Neural cell (in vitro differentiated cells): Measurements from ENCODE around the gene ETV7. TPM values are rescaled to one million over a fixed set of nuclear protein-coding genes. Genes with fewer than 3 reads are reported as not detected.

Experiments
- H2AFZ ChIP-seq: fragments of 200-600, 300-800 bp; sonication (generic), shearing (Covaris generic); 2 replicates; pipeline ENCODE4 v1.6.0; 2014; ENCODE audit warnings: low read depth, mild to moderate bottlenecking, antibody characterized with exemption, low read length, moderate library complexity
- H3F3A ChIP-seq: fragments of 200-600 bp; shearing (Covaris generic); 2 replicates; pipeline ENCODE4 v1.6.1; 2016; ENCODE audit warnings: mild to moderate bottlenecking, moderate library complexity, mixed read lengths, antibody characterized with exemption, low read length; ENCODE audit not compliant: insufficient read depth, poor library complexity, severe bottlenecking
- H3K27ac ChIP-seq: fragments of 200-600, 300-800 bp; sonication (generic), shearing (Covaris generic); 2 replicates; pipeline ENCODE4 v1.5.1; 2014; ENCODE audit warnings: mild to moderate bottlenecking, low read length, moderate library complexity
- H3K27me3 ChIP-seq: fragments of 300-800, 200-600 bp; sonication (generic), shearing (Covaris generic); 2 replicates; pipeline ENCODE4 v1.6.0; 2014; ENCODE audit warnings: mild to moderate bottlenecking, low read depth, low read length, moderate library complexity; ENCODE audit not compliant: insufficient read depth
- H3K36me3 ChIP-seq: fragments of 300-800, 200-600 bp; sonication (generic), shearing (Covaris generic); 2 replicates; pipeline ENCODE4 v1.5.1; 2014; ENCODE audit warnings: mild to moderate bottlenecking, antibody characterized with exemption, low read length, moderate library complexity; ENCODE audit not compliant: insufficient read depth
- H3K4me2 ChIP-seq: fragments of 300-800, 200-600 bp; sonication (generic), shearing (Covaris generic); 2 replicates; pipeline ENCODE4 v1.6.0; 2014; ENCODE audit warnings: mild to moderate bottlenecking, low read length
- H3K4me3 ChIP-seq: fragments of 300-800, 200-600 bp; sonication (generic), shearing (Covaris generic); 2 replicates; pipeline ENCODE4 v1.5.1; 2014; ENCODE audit warnings: mild to moderate bottlenecking, low read length, moderate library complexity
- H3K79me2 ChIP-seq: fragments of 200-600 bp; shearing (Covaris generic); replicated peaks from 2 replicates; pipeline ENCODE4 v1.6.0; 2014; ENCODE audit warnings: mild to moderate bottlenecking, low read length, moderate library complexity; ENCODE audit not compliant: insufficient read depth
- H3K9ac ChIP-seq: fragments of 300-800, 200-600 bp; sonication (generic), shearing (Covaris generic); 2 replicates; pipeline ENCODE4 v1.6.1; 2016; ENCODE audit warnings: mild to moderate bottlenecking, low read length, mixed read lengths
- H3K9me2 ChIP-seq: fragments of 200-600 bp; shearing (Covaris generic); 2 replicates; pipeline ENCODE4 v1.6.1; 2016; ENCODE audit warnings: mild to moderate bottlenecking, low read length, mixed read lengths; ENCODE audit not compliant: insufficient read depth
- H3K9me3 ChIP-seq: fragments of 200-600, 300-800 bp; sonication (generic), shearing (Covaris generic); 2 replicates; pipeline ENCODE4 v1.6.1; 2016; ENCODE audit warnings: mild to moderate bottlenecking, mixed run types, low read length, moderate library complexity, mixed read lengths
- H4K20me1 ChIP-seq: fragments of 200-600 bp; shearing (Covaris generic); 2 replicates; pipeline ENCODE4 v1.6.1; 2016; ENCODE audit warnings: mild to moderate bottlenecking, mixed run types; ENCODE audit not compliant: insufficient read depth
- CTCF ChIP-seq: fragments of 450-650 bp; IDR thresholded peaks from 2 replicates; pipeline ENCODE4 v1.5.1; 2014; ENCODE audit warnings: antibody characterized with exemption, mild to moderate bottlenecking, moderate library complexity; ENCODE audit not compliant: poor library complexity, severe bottlenecking
- EP300 ChIP-seq: fragments of 450-650 bp; conservative IDR thresholded peaks from 2 replicates; pipeline ENCODE4 v1.6.1; 2014; ENCODE audit warnings: antibody characterized with exemption, mild to moderate bottlenecking, moderate library complexity; ENCODE audit not compliant: poor library complexity, severe bottlenecking
- EZH2 ChIP-seq: fragments of 200-600, 300-800 bp; shearing (Covaris generic), sonication (generic); IDR thresholded peaks from 2 replicates; pipeline ENCODE4 v1.6.1; 2014; ENCODE audit warnings: antibody characterized with exemption, low read length, borderline replicate concordance, mild to moderate bottlenecking; ENCODE audit not compliant: insufficient read depth, poor library complexity, severe bottlenecking
- MXI1 ChIP-seq: fragments of 450-650 bp; conservative IDR thresholded peaks from 2 replicates; pipeline ENCODE4 v1.6.1; 2014; ENCODE audit warnings: antibody characterized with exemption, mild to moderate bottlenecking; ENCODE audit not compliant: poor library complexity, severe bottlenecking
- POLR2AphosphoS5 ChIP-seq: IDR thresholded peaks from 2 replicates; pipeline ENCODE4 v1.6.1; 2012
- RAD21 ChIP-seq: fragments of 450-650 bp; conservative IDR thresholded peaks from 2 replicates; pipeline ENCODE4 v1.6.1; 2014; ENCODE audit warnings: antibody characterized with exemption, mild to moderate bottlenecking, moderate library complexity
- REST ChIP-seq: IDR thresholded peaks from 2 replicates; pipeline ENCODE4 v1.6.1; 2012; ENCODE audit warnings: borderline replicate concordance
- SMC3 ChIP-seq: fragments of 450-650 bp; conservative IDR thresholded peaks from 2 replicates; pipeline ENCODE4 v1.6.1; 2014; ENCODE audit warnings: antibody characterized with exemption, mild to moderate bottlenecking, moderate library complexity; ENCODE audit not compliant: poor library complexity
- TAF1 ChIP-seq: IDR thresholded peaks from 2 replicates; pipeline ENCODE4 v1.6.1; 2012; ENCODE audit warnings: low read depth
- polyA plus RNA-seq: library from polyadenylated mRNA; depleted of rRNA; stranded (reverse); fragments of >200 nt; gene quantifications from 2 replicates; pipeline ENCODE4 v1.2.3, GENCODE V29; 2014

The ETV7 gene
- polyA plus RNA-seq, 1 donor from 2014 or later = not detected

- Histone ChIP-seq H2AFZ (no peak overlapping the region), H3F3A (no peaks in the 10 kb centered on the region), H3K27me3 (no peaks in the 10 kb centered on the region), H3K36me3 (no peaks in the 10 kb centered on the region), H3K4me3 (no peak overlapping the region), H3K79me2 (no peaks in the 10 kb centered on the region), H3K9me3 (no peaks in the 10 kb centered on the region), H3K9me2 (no peaks in the 10 kb centered on the region), H3K27ac (no peak overlapping the region), H4K20me1 (no peaks in the 10 kb centered on the region), H3K4me2 (no peak overlapping the region), H3K9ac (no peak overlapping the region)
- TF ChIP-seq EP300 (no peak), SMC3 (no peak), RAD21 (no peak), TAF1 (no peak), POLR2AphosphoS5 (no peak), MXI1 (no peak), CTCF (no peak), REST (no peak), EZH2 (no peak)
These were observed 15.4 kb downstream of the ETV7 start for GRCh38 chr6:36372088-36372487.

- no peak for TF ChIP-seq POLR2AphosphoS5
- TF ChIP-seq MXI1 = no peak
- no peak for TF ChIP-seq REST
- H3K27me3 ChIP-seq = no peaks in the 10 kb centered on the region
- H3K9ac ChIP-seq = no peak overlapping the region
- no peaks in the 10 kb centered on the region for H3K79me2 ChIP-seq
- H3K9me3 ChIP-seq = no peaks in the 10 kb centered on the region
- H3K36me3 ChIP-seq = no peaks in the 10 kb centered on the region
- H3K4me3 ChIP-seq = no peak overlapping the region
- H3F3A ChIP-seq = no peaks in the 10 kb centered on the region
- H4K20me1 ChIP-seq = no peaks in the 10 kb centered on the region
- no peaks in the 10 kb centered on the region for H3K9me2 ChIP-seq
- H2AFZ ChIP-seq = no peak overlapping the region
- no peak overlapping the region for H3K27ac ChIP-seq
- no peak overlapping the region for H3K4me2 ChIP-seq
These were observed 16.3 kb downstream of the ETV7 start for GRCh38 chr6:36371211-36371610.
